ENCODE data around the gene FAM25C.
"Not testable (repeated sequence)": the region's sequence is repeated elsewhere in the genome, so short reads cannot be mapped to it uniquely, and the experiment has no call there.

The FAM25C gene

GRCh38 chr10:47957158-47957557 is 42.4 kb downstream of the FAM25C start:
- DNase-seq: not testable (repeated sequence)

- not testable (repeated sequence) for DNase-seq
These were observed 52.2 kb downstream of the FAM25C start for GRCh38 chr10:47947424-47947823.
